Thyroid gland (tissue), 4 donors: ENCODE measurements around the gene TEAD2.
A peak's percentile ranks its signal among the peaks of the same experiment; 100 is the strongest.

Experiments
- POLR2A ChIP-seq, 2 donors: fragments of 450-650 bp; IDR thresholded peaks; one replicate each; pipeline ENCODE4 v1.6.1; 2017; ENCODE audit warnings: antibody characterized with exemption in 2 of 2, mild to moderate bottlenecking in 2 of 2, moderate library complexity in 1 of 2
- TF ChIP-seq, protein P1 (sequence below), 6 experiments: fragments of 200-600 bp in 3 of 6; fragments of 450-650 bp in 3 of 6; sonication (generic) in 3 of 6; IDR thresholded peaks; one replicate each; pipeline ENCODE4 v1.5.1; 2016 to 2019; ENCODE audit warnings: antibody characterized with exemption in 6 of 6, mild to moderate bottlenecking in 2 of 6, inconsistent platforms in 1 of 6, moderate library complexity in 1 of 6

DNA sequence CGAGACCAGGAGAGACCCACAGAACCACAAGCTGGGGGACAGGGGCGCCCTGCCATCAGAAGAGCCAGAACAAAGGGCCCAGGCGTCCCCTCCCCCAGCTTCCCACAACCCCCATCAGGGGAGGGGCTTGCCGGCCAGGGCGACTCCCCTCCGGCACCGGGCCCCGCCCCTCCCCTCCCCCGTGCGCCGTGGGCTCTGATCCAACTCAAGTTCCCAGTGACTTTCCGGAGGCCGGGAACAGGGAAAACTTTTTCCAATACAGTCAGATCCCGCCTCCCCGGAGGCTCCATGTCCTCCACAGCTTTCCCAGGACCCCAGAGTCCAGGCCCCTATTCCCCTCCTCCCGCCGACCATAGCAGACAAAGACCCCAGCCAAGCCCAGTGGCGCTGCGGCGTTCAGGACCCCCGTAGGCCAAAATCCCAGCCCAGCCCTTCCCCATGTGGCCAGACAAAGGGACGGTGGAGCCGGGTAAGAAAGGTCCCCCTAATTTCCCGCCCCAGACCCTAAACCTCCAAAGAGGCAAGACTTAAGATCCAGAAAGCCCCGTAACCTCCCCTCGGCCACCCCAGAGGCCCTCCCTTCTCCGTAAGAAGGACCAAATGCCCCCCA lies 673 bp downstream of the TEAD2 start:
- TF ChIP-seq POLR2A (IDR thresholded peaks at IDR 0.05): peak in 1 of 2 donors; percentile 25
- TF ChIP-seq, protein P1, sequence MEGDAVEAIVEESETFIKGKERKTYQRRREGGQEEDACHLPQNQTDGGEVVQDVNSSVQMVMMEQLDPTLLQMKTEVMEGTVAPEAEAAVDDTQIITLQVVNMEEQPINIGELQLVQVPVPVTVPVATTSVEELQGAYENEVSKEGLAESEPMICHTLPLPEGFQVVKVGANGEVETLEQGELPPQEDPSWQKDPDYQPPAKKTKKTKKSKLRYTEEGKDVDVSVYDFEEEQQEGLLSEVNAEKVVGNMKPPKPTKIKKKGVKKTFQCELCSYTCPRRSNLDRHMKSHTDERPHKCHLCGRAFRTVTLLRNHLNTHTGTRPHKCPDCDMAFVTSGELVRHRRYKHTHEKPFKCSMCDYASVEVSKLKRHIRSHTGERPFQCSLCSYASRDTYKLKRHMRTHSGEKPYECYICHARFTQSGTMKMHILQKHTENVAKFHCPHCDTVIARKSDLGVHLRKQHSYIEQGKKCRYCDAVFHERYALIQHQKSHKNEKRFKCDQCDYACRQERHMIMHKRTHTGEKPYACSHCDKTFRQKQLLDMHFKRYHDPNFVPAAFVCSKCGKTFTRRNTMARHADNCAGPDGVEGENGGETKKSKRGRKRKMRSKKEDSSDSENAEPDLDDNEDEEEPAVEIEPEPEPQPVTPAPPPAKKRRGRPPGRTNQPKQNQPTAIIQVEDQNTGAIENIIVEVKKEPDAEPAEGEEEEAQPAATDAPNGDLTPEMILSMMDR (IDR thresholded peaks at IDR 0.05): no peak
